ENCODE measurements around the gene GRIK3.
"Not testable (repeated sequence)": the region's sequence is repeated elsewhere in the genome, so short reads cannot be mapped to it uniquely, and the experiment has no call there.

Gene GRIK3

DNA sequence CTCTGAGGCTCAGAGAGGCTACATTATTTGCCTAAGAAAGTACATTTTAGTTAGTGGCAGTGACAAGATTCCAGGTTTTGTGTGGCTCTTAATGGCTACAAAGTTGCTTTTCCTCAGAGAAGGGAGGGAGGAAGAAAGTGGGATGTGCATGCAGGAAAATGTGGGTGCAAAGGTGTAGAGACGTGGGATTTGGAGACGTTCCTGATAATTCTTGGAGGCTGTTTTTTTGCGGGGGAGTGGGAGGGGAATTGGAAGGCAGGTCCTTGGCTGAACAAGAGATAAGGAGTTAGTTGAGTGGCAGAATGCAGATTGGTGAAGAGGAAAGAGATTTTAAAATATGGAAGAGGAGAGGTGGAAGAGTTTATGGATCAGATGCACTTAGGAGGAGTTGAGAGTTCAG lies 258.1 kb downstream of the GRIK3 start:
- DNase-seq: no peak

DNA sequence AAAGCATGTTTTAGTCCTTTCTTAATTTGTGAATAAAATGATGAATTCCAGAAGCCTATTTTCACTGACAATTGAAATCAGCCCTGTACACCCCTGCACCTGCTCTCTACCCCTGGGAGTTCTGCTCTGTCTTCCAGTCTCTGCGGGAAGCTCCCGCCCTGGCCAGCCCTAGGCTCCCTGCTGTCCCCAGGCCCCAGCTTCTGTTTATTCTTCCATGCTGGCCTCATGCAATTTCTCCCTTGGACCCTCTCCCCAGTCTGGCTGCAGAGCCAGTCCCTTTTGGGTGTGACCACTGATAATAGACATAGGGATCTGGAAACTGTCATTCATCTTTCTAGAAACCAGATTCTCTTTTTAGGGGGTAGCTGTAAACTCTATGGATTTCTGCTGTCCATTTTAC lies 258.6 kb downstream of the GRIK3 start:
- no peak for DNase-seq

DNA sequence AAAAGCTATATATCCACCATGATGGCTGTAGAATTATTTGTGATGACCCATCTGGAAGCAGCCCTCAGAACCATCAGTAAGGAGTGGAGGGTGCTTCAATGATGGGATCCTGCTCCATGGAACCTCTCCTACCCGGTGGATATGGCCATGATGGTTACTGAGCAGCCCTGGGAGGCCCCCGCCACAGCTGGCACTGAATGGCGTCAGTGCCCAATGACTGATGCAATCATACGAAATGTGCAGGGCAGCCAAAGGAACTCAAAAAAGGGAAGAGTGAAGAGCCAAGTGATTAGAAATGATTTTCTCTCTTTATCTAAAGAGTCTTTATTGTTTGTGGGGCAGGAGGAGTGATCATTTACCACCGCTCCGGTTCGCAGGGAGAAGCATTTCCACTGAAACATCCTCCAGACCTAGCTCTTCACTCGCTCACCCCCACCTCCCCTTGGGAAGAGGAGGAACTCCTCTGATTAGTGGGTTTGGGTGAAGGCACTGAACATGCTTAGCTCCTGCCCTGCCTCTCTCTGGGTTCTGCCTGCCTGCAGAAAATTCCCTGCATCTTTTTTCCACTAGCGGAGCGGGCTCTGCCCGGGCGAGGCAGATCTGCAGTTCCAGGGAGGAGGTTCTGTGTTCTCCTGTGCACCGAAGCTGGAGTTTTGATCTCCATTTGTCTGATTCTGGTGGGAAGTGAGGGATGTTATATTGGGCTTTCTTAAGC lies 260.3 kb downstream of the GRIK3 start:
- no peak for DNase-seq

DNA sequence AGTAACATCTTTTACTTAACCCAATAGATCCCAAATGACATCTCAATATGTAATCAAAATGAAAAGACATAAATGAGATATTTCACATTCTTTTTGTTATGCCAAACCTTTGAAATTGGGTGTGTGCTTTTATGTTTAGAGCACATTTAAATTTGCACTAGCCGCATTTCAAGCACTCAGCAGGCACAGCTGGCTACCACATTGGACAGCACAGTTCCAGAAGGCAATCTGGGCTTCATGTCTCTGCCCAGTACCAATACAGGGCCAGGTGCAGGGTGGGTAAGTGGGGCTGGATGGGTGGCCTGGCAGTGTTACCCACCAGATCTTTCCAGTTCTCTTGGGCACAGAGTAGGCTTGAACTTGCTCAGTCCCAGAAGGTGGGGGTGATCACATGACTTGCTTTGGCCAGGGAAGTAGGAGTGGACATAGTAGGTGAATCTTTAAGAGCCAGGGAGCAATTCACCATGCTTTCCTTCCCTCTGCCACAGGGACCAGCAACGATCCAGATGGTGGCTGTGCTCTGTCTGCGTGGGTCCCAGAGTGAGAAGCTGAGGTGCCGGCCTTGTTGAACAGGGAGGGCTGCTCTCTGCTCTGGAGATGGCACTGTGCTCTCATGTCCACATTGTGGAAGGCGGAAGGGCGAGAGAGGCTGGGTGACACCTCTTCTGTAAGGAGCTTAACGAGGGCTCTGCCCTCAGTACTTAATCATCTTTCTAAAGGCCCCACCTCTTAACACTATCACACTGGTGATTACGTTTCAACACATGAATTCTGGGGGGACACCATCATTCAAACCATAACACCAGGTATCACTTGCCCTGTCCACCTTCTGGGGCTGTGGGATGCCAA lies 261.4 kb downstream of the GRIK3 start:
- DNase-seq: no peak

DNA sequence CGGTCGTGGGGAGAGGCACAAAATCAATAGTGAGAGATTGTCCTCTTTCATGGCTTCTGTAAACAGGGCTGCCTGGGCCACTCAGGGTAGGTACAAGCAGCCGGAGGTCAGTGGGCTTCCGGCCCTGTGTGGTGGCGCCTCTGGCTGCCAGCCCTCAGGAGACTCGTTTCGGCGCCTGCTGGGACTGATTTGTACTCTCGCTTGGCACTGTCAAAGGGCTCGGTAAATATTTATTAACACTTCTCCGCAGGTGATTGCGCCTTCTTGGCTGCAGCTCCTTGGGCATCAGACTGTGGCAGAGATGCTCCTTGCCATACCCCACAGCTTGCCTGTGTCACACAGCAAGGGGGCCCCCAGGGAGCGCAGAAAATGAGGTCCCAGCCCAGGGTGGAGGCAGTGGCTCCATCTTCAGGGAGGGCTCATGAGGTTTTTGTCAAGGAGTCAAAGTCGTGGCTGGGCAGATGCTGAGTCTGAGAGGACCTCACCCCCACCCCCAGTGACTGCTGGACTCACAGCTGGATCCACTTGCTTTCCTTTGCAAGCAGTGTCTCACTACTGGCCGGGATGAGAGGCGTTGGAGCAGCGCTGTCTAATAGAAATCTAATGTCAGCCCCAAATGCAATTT lies 262.5 kb downstream of the GRIK3 start:
- DNase-seq: no peak

DNA sequence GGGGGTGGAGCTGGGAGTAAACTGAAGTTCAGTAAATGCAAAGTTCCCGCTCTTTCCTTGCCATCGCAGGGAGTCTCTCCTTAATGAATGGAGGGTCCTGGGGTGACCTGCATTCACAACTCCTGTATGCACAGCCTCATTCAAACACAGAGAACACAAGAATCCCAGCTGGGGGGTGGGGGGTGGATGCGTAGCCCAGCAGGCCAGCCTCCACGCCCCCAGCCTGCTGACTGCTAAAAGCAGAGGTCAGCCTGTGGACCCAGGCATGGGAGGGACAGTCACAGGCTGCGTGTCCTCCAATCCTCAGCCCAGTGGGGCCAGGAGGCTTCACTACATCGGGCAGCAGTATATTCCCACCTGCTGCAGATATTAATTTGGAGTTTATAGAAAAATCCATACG lies 263.1 kb downstream of the GRIK3 start:
- DNase-seq: no peak

DNA sequence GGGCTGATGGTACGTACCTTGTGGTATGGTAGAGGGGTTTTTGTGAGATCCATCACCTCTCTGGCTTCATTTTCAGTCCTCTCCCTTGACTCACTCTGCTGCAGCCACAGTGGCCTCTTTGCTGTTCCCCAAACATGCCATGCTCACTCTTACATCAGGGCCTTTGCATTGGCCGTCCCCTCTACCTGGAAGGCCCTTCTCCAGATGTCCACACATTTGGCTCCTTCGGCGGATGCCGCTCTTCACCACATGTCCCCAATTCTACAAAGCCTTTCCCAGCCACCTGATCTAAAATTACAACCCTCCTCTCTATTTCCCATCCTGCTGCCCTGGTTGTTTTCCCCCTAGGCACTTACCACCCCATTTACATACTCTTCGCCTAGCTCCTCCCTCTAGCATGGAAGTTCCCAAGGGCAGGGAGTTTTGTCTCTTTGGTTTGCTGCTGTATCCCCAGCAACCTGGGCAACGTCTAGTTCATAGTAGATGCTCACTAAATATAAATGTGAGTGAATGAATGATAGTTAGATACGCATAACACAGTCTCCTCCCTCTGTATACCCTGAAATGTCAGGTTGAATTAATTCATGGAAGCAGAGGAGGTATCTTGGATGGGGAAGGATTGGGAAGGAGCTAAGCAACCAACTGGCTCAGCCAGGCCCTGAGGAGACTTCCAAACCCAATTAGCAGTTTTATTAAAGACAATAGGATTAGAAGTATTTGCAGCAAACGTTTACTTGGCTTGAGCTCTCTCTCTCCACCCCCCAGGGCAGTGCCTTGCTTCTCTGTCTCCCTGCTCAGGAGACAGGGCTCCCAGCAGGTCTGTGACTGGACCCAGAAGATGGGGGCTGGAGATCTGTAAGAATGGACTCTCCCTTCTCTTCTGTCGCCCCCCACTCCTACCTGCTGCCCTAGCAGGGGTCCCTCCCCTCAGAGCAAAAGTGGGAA lies 264.2 kb downstream of the GRIK3 start:
- no peak for DNase-seq

DNA sequence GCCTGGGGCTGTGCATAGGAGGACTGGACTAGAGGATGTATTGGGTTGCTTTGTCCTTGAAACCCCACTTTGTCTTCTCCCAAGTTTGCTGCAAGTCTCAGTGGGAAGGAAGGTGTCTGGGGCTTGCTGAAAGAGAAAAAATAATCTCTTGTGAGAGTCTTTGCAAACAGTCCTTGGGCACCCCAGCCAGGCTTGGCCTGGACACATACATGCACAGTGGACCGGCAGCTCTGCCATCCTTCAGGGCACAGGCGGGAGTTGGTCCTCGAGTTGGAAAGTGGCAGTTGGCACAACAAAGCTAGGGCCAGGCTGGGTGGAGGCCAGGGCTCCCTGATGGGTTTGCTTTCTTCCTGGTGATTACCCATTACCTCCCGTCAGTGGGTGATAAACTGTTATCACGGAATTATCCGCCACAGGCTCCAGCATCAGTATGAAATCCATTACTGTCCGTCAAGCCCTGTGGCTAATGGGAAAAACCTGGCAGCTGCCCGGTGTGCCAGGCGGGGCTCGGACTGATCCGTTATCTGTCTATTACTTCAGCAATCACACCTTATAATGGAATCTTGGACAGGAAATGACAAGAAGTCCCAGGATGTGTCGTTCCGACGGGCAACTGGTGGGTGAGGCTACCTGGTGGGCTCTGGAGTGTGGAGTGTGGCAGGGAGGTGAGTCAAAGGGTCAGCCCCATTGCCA lies 265.7 kb downstream of the GRIK3 start:
- no peak for DNase-seq

DNA sequence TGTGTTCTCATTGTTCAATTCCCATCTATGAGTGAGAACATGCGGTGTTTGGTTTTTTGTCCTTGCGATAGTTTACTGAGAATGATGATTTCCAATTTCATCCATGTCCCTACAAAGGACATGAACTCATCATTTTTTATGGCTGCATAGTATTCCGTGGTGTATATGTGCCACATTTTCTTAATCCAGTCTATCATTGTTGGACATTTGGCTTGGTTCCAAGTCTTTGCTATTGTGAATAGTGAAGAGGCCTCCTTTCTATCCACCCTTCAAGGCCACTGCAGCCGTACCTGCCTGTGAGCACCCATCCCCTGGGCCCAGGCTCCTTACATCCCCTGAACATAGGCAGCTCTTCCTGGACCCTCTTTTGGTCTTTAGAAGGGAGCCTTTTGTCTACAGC lies 266.9 kb downstream of the GRIK3 start:
- not testable (repeated sequence) for DNase-seq

DNA sequence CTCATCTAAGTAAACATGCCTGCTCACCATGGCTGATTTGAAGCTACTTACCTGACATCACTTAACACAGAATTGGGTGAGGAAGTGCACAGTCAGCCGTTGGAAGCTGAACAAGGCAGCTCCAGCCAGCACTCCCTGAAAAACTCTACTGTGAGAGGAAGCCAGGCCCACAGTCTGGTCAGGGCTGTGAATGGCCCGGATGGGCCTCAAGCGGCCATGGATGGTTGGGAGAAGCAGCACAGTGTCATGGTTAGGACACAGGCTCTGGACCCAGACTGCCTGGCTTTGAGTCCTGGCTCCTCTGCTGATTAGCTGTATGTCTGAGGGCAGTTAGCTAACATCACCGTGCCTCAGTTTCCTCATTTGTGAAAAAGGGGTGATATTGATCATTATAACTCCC lies 267.8 kb downstream of the GRIK3 start:
- no peak for DNase-seq

DNA sequence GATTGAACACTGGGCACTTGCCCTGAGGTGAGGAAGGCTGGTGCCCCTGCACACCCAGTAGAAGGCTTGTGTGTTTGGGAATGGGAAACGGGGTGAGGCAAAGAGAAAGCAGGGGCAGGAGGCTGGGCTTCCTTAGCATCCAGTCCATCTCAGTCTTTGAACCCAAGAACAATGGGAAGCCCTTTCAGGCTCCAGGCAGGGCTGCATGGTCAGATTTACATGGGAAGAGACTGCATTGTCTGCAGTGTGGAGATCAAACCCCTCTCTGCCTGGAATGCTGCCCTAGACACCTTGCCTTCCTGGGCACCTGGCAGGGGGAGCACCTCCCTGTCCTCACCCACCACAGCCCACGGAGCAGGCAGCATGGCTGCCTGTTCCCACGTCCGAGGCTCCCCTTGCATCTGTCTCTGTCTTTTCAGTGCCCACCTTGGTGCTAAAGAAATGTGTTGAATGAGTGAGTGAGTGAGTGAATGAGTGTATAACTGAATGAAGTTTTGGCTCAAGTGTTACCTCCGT lies 268.5 kb downstream of the GRIK3 start:
- peak; percentile 46 for DNase-seq

DNA sequence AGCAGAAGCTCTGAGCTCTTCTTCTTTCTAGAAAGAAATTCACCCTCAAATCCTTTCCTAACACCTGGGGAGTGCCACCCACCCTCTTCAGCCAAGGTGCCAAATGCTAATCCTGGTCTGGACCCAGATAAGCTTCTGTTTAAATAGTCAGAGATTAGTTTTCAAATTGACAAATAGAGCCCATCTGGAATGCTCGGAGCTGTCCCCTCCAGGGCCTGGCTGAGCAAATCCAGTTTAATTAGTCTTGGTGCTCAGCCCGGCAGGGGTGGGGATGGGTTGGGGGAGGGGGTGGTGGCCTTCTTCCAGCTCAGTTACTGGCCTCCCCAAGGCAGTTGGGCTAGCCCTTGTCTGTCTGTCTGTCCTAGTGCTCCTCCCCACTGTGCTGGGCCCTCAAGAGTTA lies 269.5 kb downstream of the GRIK3 start:
- DNase-seq: peak; percentile 50

DNA sequence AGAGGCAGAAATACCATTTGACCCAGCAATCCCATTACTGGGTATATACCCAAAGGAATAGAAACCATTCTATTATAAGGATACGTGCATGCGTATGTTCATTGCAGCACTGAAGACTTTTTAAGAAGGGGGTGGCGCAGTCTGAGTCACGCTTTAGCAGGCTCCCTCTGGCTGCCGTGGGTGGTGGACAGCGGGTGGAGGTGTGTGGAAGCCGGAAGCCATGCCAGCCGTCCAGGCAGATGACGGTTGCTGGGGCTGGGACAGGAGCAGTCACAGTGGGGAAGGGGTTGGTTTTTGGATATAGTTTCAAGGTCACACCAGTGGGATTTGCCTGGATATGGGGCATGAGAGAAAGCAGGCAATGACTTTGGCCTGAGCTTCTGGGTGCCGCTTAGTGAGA lies 270.5 kb downstream of the GRIK3 start:
- DNase-seq: peak; percentile 39

DNA sequence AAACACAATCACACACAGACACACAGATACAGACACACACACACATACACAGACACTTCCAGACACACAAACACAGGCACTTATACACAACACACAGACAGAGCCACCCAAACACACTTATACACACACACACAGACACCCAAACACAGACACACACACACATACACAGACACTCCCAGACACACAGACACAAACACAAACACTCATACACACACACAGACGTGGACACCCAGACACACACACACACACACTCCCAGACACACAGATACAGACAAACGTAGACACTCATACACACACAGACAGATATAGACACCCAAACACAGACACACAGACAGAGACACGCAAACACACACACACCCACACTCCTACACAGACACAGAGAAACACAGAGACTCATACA lies 272.1 kb downstream of the GRIK3 start:
- no peak for DNase-seq

DNA sequence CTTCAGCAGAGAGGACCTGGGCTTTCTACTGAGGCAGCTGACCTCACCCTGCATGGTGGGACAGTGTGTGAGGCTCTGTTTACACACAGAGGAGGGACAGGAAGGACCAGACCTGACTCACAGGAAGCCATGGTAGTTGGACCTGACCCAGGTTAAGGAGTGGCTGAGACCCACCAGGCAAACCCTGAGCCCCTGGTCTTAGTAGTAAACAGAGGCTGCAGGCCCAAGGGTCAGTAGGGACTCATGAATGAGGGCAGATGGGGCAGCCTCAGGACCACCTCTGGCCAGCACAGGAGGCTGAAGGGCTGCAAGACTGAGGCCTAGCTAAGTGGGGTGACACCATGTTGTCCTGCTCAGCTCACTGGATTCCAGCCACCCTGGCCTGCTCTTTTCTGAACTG lies 273.2 kb downstream of the GRIK3 start:
- peak; percentile 40 for DNase-seq

DNA sequence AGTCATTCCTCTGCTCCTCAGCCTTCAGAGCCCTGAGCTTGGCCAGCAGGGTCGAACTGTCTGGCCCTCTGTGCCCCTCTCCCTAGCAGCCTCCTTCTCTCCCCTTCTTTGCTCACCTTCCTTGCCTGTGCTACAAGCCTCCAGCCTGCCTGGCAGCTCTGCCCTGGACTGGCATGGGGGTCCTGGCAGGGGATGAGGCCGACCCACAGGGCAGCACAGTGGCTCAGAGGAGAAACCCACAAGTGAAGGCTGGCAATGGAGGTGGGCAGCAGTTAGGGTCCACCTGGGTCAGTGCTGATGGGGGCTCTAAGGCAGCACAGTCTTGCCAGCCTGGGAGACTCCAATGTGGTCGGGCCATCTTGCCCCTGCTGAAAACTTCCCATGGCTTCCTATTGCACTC lies 274.2 kb downstream of the GRIK3 start:
- peak; percentile 29 for DNase-seq

DNA sequence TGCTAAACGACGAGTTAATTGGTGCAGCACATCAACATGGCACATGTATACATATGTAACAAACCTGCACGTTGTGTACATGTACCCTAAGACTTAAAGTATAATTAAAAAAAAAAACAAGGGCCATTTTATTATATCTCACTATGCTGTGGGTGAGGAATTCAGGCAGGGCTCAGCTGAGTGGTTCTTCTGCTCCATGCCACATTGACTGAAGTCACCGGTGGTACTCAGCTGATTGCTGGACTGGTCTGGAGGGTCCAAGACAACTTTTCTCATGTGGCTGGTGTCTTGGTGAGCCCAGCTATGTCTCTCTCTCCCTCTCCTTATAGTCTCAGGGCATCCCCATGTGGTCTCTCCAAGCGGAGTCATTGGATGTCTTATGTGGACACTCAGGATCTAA lies 275.0 kb downstream of the GRIK3 start:
- no peak for DNase-seq

DNA sequence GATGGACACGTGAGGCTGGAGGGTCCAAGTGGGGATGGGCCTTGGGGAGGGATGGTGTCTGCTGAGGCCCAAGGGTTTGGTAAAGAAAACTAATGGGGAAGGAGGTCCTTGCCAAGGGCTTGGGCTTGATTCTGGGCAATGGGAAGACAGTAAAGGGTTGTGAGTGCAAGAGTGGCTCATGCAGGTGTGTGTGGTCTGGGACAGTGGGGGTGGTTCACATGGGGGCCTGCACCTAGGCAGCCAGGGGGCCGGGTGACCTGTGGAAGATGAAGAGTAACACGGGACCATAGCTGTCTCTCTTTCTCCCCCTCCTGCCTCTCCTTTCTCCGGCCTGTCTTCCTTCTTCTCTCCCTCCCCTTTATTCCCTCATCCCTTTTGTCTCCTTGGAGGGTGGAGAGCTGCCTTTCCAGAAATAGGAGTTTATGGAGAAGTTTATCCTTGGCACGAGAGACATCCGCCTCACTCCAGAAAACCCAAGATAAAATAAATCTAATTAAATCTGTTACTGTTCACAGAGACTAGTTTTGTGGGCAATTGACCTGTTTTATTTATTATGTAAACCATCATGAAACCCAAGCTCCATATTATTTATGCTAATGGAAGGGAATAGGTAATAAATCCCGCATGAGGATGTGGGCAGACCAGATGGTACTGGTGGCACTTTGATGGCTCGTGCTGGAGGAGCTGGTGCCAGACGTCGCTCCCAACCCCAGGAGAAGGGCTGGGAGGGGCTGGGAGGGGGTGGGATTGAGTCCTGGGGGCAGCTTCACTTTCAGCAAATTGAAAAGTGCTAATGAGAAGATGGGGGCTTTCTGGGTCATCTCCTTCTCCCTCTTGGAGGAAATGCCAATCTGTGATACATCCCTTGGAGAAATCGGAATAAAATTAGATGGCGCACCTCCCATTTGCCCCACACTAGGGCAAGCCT lies 278.7 kb downstream of the GRIK3 start:
- DNase-seq: peak; percentile 22

DNA sequence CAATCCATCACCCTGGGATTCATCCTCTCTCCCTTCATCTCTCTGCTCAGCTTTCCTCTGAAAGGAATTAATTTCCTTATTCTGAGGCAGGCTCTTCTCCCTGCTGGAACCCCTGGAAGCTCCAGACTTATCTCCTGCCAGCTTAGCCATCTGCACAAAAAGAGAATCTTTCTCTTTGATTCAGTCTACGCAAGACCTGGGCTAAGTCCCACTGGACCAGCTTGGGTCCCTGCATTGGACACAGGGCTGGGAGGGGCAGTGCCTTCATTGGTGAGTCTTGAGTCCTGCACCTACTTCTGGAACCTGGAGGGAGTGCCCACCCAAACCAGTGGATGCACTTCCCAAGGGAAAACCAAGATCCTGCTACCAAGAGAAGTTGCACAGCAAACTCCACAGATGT lies 279.9 kb downstream of the GRIK3 start:
- peak; percentile 32 for DNase-seq

DNA sequence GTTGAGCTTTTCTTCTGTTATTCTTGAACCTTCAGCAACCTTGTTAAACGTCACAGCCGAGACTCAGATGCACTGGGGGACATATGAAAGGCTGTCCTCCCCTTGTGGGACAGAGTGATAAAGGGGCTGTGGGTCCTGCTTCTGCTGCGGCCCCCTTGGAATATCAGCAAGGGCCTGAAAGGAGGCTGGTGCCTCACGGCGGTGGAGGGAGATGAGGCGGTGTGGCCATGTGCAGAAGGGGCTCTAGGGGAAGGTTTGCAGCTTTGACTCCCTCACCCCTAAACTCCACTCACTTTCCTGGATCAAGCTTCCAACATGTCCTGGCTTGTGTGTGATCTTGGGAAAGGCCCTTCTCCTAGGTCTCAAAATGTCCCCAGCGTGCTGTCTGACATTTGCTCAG lies 280.9 kb downstream of the GRIK3 start:
- DNase-seq: peak; percentile 25

DNA sequence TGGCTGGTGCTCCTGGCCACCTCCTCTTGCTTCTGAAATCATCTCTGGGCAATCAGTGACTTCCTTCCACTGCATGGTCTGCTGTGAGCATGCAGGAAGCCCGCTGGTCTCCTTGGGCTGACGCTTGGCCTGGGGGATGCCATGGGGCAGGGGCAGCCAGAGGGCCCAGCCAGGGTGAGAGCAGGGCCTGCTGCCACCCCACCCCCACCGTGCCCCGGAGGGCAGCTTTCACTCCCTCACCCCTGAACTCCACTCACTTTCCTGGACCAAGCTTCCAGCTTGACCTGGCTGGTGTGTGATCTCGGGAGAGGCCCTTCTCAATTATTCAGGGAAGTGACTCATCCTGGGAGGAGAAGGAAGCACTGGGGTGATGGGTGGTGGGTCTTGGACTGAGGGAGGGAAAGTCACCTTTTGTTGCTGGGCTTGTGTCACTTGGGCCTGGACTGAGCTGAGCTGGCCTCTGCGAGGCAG lies 281.4 kb downstream of the GRIK3 start:
- DNase-seq: peak; percentile 60
